CD4-positive, alpha-beta memory T cell (primary cell): ENCODE results near the gene CCS. TPM values are rescaled to one million over a fixed set of nuclear protein-coding genes. Genes with fewer than 3 reads are reported as not detected.

Source experiments
- CTCF ChIA-PET: fragments of 350-600 bp; sonication (Branson Sonifier 250); formaldehyde crosslinking; loops from one replicate; lab custom pipeline; 2021; ENCODE audit warnings: inconsistent platforms; ENCODE audit not compliant: partially characterized antibody; lab: Charles Lee
- POLR2A ChIA-PET: fragments of 350-600 bp; sonication (Branson Sonifier 250); formaldehyde crosslinking; loops from one replicate; lab custom pipeline; 2021; ENCODE audit not compliant: partially characterized antibody; lab: Charles Lee
- DNase-seq, 5 donors: peaks; one replicate each; pipeline versions ENCODE4 v3.0.0 to v3.0.0-alpha.2; 2020 to 2022; ENCODE audit warnings: mixed read lengths in 1 of 5
- H3K27ac ChIP-seq: one replicate; pipeline ENCODE4 v1.7.0; 2013; ENCODE audit warnings: low read depth, low read length
- H3K27me3 ChIP-seq: 2 replicates; pipeline ENCODE4 v1.7.0; 2013; ENCODE audit warnings: mild to moderate bottlenecking, low read length, moderate library complexity; ENCODE audit not compliant: insufficient read depth
- H3K36me3 ChIP-seq: 2 replicates; pipeline ENCODE4 v1.7.0; 2013; ENCODE audit warnings: mild to moderate bottlenecking, low read length, moderate library complexity; ENCODE audit not compliant: insufficient read depth
- H3K4me1 ChIP-seq: 2 replicates; pipeline ENCODE4 v1.7.0; 2013; ENCODE audit warnings: mild to moderate bottlenecking, low read length, moderate library complexity; ENCODE audit not compliant: insufficient read depth
- H3K4me3 ChIP-seq, 2 donors: one replicate each; pipeline ENCODE4 v1.7.0; 2013; ENCODE audit warnings: low read length in 2 of 2, mild to moderate bottlenecking in 1 of 2
- H3K9me3 ChIP-seq, 2 donors: one replicate each; pipeline ENCODE4 v1.7.0; 2013; ENCODE audit warnings: low read length in 2 of 2, control low read depth in 1 of 2; ENCODE audit not compliant: control insufficient read depth in 1 of 2
- H3K27ac Mint-ChIP-seq, 7 donors: one replicate each; pipeline ENCODE4 v1.8.0; 2020 to 2021; ENCODE audit warnings: mixed read lengths in 7 of 7, mild to moderate bottlenecking in 6 of 7, inconsistent platforms in 3 of 7, moderate library complexity in 3 of 7
- H3K27me3 Mint-ChIP-seq, 2 donors: one replicate each; pipeline ENCODE4 v1.8.0; 2020 to 2021; ENCODE audit warnings: mixed read lengths in 2 of 2
- H3K36me3 Mint-ChIP-seq, 2 donors: one replicate each; pipeline ENCODE4 v1.8.0; 2020 to 2021; ENCODE audit warnings: mixed read lengths in 2 of 2, inconsistent platforms in 1 of 2, mild to moderate bottlenecking in 1 of 2
- H3K4me1 Mint-ChIP-seq, 4 donors: one replicate each; pipeline ENCODE4 v1.8.0; 2020 to 2021; ENCODE audit warnings: mixed read lengths in 4 of 4, mild to moderate bottlenecking in 1 of 4
- H3K4me3 Mint-ChIP-seq, 8 donors: one replicate each; pipeline ENCODE4 v1.8.0; 2020 to 2021; ENCODE audit warnings: mixed read lengths in 8 of 8, mild to moderate bottlenecking in 7 of 8, moderate library complexity in 6 of 8, inconsistent platforms in 3 of 8
- H3K9me3 Mint-ChIP-seq, 8 donors: one replicate each; pipeline ENCODE4 v1.8.0; 2020 to 2021; ENCODE audit warnings: mixed read lengths in 8 of 8, mild to moderate bottlenecking in 5 of 8, inconsistent platforms in 3 of 8, moderate library complexity in 1 of 8
- intact Hi-C: fragments of 100-400 bp; cut with micrococcal nuclease; formaldehyde crosslinking; loops from one replicate; pipeline ENCODE4 v1.15.1; 2023
- polyA plus RNA-seq, 2 donors: library from polyadenylated mRNA; unstranded; fragments of 300-500 nt; fragmentation: Illumina TruSeq; gene quantifications; one replicate each; pipeline ENCODE4 v1.2.3, GENCODE V29; 2021
- total RNA-seq, 2 experiments: library from RNA; stranded (reverse); gene quantifications; one replicate each; pipeline ENCODE4 v1.2.3, GENCODE V29; 2021

CCS gene
- total and polyA plus RNA-seq, 4 experiments from 2014 or later: 36.1 to 61.5 (median 49.8) TPM

- no peak for DNase-seq
- POLR2A ChIA-PET: interaction anchor here (1.0 to 3.8 kb wide), 3 partner anchors 9 to 31 kb away, joined by 3 to 19 read pairs (median 8); partner anchors contain the start of genes RBM14 and RBM4
- Mint-ChIP-seq H3K36me3 (peaks cover 0 to 19% of the 10 kb centered on the region in 2 donors), H3K27ac (peak overlapping the region in 1 of 7 donors; percentile 83), H3K4me1 (peaks cover 6 to 13% (median 11%) of the 10 kb centered on the region in 4 donors), H3K4me3 (no peak overlapping the region), H3K27me3 (no peaks in the 10 kb centered on the region), H3K9me3 (no peaks in the 10 kb centered on the region)
- peaks cover 18% of the 10 kb centered on the region for H3K36me3 ChIP-seq
- no peaks in the 10 kb centered on the region for H3K27me3 ChIP-seq
- H3K4me3 ChIP-seq: no peak overlapping the region
- H3K4me1 ChIP-seq: peaks cover 11% of the 10 kb centered on the region
- intact Hi-C loops: no loop called here
- no peak overlapping the region for H3K27ac ChIP-seq
- no peaks in the 10 kb centered on the region for H3K9me3 ChIP-seq
- CTCF ChIA-PET: interaction anchor here (1.7 kb wide), 1 partner anchor 29 kb away, joined by 6 read pairs; no protein-coding TSS in a partner anchor
These were observed 14.3 kb downstream of the CCS start for GRCh38 chr11:66607126-66607834.

GRCh38 chr11:66609721-66610617 lies 17.0 kb downstream of the CCS start:
- Histone ChIP-seq H3K4me3 (no peak overlapping the region), H3K36me3 (peaks cover 11% of the 10 kb centered on the region), H3K4me1 (peaks cover 11% of the 10 kb centered on the region), H3K27me3 (no peaks in the 10 kb centered on the region), H3K9me3 (no peaks in the 10 kb centered on the region), H3K27ac (no peak overlapping the region)
- CTCF ChIA-PET: interaction anchor here (0.6 to 1.4 kb wide), 3 partner anchors 15 to 19 kb away, joined by 3 to 5 read pairs (median 4); partner anchors contain the start of gene CCDC87
- intact Hi-C loops: loop anchor here (1.0 kb wide), 1 partner anchor 60 kb away; no protein-coding TSS in a partner anchor
- Mint-ChIP-seq H3K36me3 (peaks cover 0 to 11% of the 10 kb centered on the region in 2 donors), H3K9me3 (no peaks in the 10 kb centered on the region), H3K27me3 (no peaks in the 10 kb centered on the region), H3K4me3 (peak overlapping the region in 2 of 8 donors; percentile 43 to 59), H3K27ac (peak overlapping the region; percentile 18 to 85 (median 53)), H3K4me1 (peaks cover 6 to 13% (median 11%) of the 10 kb centered on the region in 4 donors)
- DNase-seq: no peak
- POLR2A ChIA-PET: interaction anchor here (1.2 kb wide), 1 partner anchor 9 kb away, joined by 3 read pairs; no protein-coding TSS in a partner anchor

- no peak for DNase-seq
- CTCF ChIA-PET: no interaction called here
- Histone ChIP-seq H3K36me3 (no peaks in the 10 kb centered on the region), H3K4me1 (peaks cover 19% of the 10 kb centered on the region), H3K4me3 (no peak overlapping the region), H3K27ac (no peak overlapping the region), H3K27me3 (no peaks in the 10 kb centered on the region), H3K9me3 (no peaks in the 10 kb centered on the region)
- no peak overlapping the region for H3K27ac Mint-ChIP-seq
- peaks cover 0 to 8% (median 0%) of the 10 kb centered on the region in 8 donors for H3K9me3 Mint-ChIP-seq
- H3K4me1 Mint-ChIP-seq: peaks cover 11 to 36% (median 19%) of the 10 kb centered on the region in 4 donors
- intact Hi-C loops: no loop called here
- no peaks in the 10 kb centered on the region for H3K27me3 Mint-ChIP-seq
- peaks cover 1 to 13% of the 10 kb centered on the region in 2 donors for H3K36me3 Mint-ChIP-seq
- POLR2A ChIA-PET: interaction anchor here (17.7 kb wide), 1 partner anchor 22 kb away, joined by 442 read pairs; the partner anchor contains the start of gene RBM4
- no peak overlapping the region for H3K4me3 Mint-ChIP-seq
These were observed 19.5 kb downstream of the CCS start for GRCh38 chr11:66612458-66612857.

GRCh38 chr11:66614073-66614472 lies 21.1 kb downstream of the CCS start:
- no peaks in the 10 kb centered on the region for H3K27me3 ChIP-seq
- intact Hi-C loops: no loop called here
- H3K27ac ChIP-seq: no peak overlapping the region
- Mint-ChIP-seq H3K36me3 (peaks cover 8 to 29% of the 10 kb centered on the region in 2 donors), H3K9me3 (peaks cover 0 to 8% (median 0%) of the 10 kb centered on the region in 8 donors), H3K27me3 (no peaks in the 10 kb centered on the region), H3K4me1 (peaks cover 23 to 52% (median 34%) of the 10 kb centered on the region in 4 donors), H3K4me3 (no peak overlapping the region), H3K27ac (no peak overlapping the region)
- DNase-seq: no peak
- peaks cover 33% of the 10 kb centered on the region for H3K4me1 ChIP-seq
- H3K4me3 ChIP-seq: no peak overlapping the region
- ChIA-PET CTCF (interaction anchor here (0.8 kb wide), 1 partner anchor 24 kb away, joined by 3 read pairs; no protein-coding TSS in a partner anchor), POLR2A (interaction anchor here (1.4 to 17.7 kb wide), 2 partner anchors 21 to 175 kb away, joined by 4 to 442 read pairs; partner anchors contain the start of genes MRPL11 and RBM4)
- H3K36me3 ChIP-seq: no peaks in the 10 kb centered on the region
- no peaks in the 10 kb centered on the region for H3K9me3 ChIP-seq

- Mint-ChIP-seq H3K4me1 (peaks cover 30 to 63% (median 40%) of the 10 kb centered on the region in 4 donors), H3K36me3 (peaks cover 13 to 36% of the 10 kb centered on the region in 2 donors), H3K4me3 (peak within 1 kb of the TSS; percentile 96 to 100 (median 98)), H3K27me3 (no peaks in the 10 kb centered on the region), H3K9me3 (peaks cover 0 to 8% (median 0%) of the 10 kb centered on the region in 8 donors), H3K27ac (peak within 1 kb of the TSS; percentile 98 to 100 (median 99))
- Histone ChIP-seq H3K27me3 (no peaks in the 10 kb centered on the region), H3K36me3 (no peaks in the 10 kb centered on the region), H3K9me3 (no peaks in the 10 kb centered on the region), H3K4me1 (peaks cover 40% of the 10 kb centered on the region), H3K4me3 (peak within 1 kb of the TSS; percentile 70 to 99), H3K27ac (peak within 1 kb of the TSS; percentile 97)
- intact Hi-C loops: loop anchor here (1.0 to 5.0 kb wide), 6 partner anchors 22 to 149 kb away; partner anchors contain the start of genes CCDC87, CCS, PELI3 and RBM4
- POLR2A ChIA-PET: interaction anchor here (0.6 to 17.7 kb wide), 35 partner anchors 9 to 756 kb away, joined by 3 to 442 read pairs (median 6); partner anchors contain the start of genes ACTN3, CCDC87, CCS and CTSF
- DNase-seq: peak; percentile 99 to 100 (median 99)
- CTCF ChIA-PET: interaction anchor here (1.2 to 2.6 kb wide), 5 partner anchors 21 to 82 kb away, joined by 3 to 19 read pairs (median 7); partner anchors contain the start of genes CCDC87, CCS, RBM4 and RBM4B
These were observed 23.6 kb downstream of the CCS start, which contains the start of gene RBM14 for GRCh38 chr11:66616379-66617154. TSS of gene RBM14 (plus strand) at chr11:66616630. CDS start at chr11:66616721, 91 bp downstream.
